ENCODE results near the gene CTU1.
"Not testable (repeated sequence)": the region's sequence is repeated elsewhere in the genome, so short reads cannot be mapped to it uniquely, and the experiment has no call there.

Gene CTU1

GRCh38 chr19:51145916-51146493, 37.8 kb upstream of the CTU1 start:
- H3K27me3 ChIP-seq (ENCODE audit: insufficient read depth, insufficient read length): no peaks in the 10 kb centered on the region
- H3K9ac ChIP-seq (ENCODE audit: insufficient read length, low read depth): no peak overlapping the region
- H3K9me3 ChIP-seq (ENCODE audit: insufficient read depth, low read length): no peaks in the 10 kb centered on the region
- TF ChIP-seq SUZ12 (IDR thresholded peaks at IDR 0.05; ENCODE audit: extremely low read depth, insufficient read depth, insufficient read length): no peak
- TF ChIP-seq ZNF274 (IDR thresholded peaks at IDR 0.05; ENCODE audit: low read depth, low read length): no peak
- TF ChIP-seq YY1 (IDR thresholded peaks at IDR 0.05; ENCODE audit: insufficient read depth, insufficient read length): no peak
- no peak overlapping the region for H3K4me3 ChIP-seq (ENCODE audit: insufficient read length, low read depth)
- DNase-seq (ENCODE audit: low read depth, low spot score): no peak
- no peaks in the 10 kb centered on the region for H3K4me1 ChIP-seq (ENCODE audit: insufficient read depth, insufficient read length)
- H3K36me3 ChIP-seq (ENCODE audit: insufficient read depth, insufficient read length, low read length): no peaks in the 10 kb centered on the region

GRCh38 chr19:51144482-51145045, 36.4 kb upstream of the CTU1 start:
- DNase-seq (ENCODE audit: low read depth, low spot score): no peak
- no peaks in the 10 kb centered on the region for H3K9me3 ChIP-seq (ENCODE audit: insufficient read depth, low read length)
- H3K36me3 ChIP-seq (ENCODE audit: insufficient read depth, insufficient read length, low read length): no peaks in the 10 kb centered on the region
- no peak overlapping the region for H3K9ac ChIP-seq (ENCODE audit: insufficient read length, low read depth)
- no peak overlapping the region for H3K4me3 ChIP-seq (ENCODE audit: insufficient read length, low read depth)
- no peaks in the 10 kb centered on the region for H3K4me1 ChIP-seq (ENCODE audit: insufficient read depth, insufficient read length)
- no peak for TF ChIP-seq SUZ12 (IDR thresholded peaks at IDR 0.05; ENCODE audit: extremely low read depth, insufficient read depth, insufficient read length)
- TF ChIP-seq YY1 (IDR thresholded peaks at IDR 0.05; ENCODE audit: insufficient read depth, insufficient read length): no peak
- TF ChIP-seq ZNF274 (IDR thresholded peaks at IDR 0.05; ENCODE audit: low read depth, low read length): no peak
- no peaks in the 10 kb centered on the region for H3K27me3 ChIP-seq (ENCODE audit: insufficient read depth, insufficient read length)

- H3K27me3 ChIP-seq (ENCODE audit: insufficient read depth, insufficient read length): no peaks in the 10 kb centered on the region
- H3K4me3 ChIP-seq (ENCODE audit: insufficient read length, low read depth): no peak overlapping the region
- H3K4me1 ChIP-seq (ENCODE audit: insufficient read depth, insufficient read length): no peaks in the 10 kb centered on the region
- H3K9me3 ChIP-seq (ENCODE audit: insufficient read depth, low read length): no peaks in the 10 kb centered on the region
- no peak for DNase-seq (ENCODE audit: low read depth, low spot score)
- TF ChIP-seq YY1 (IDR thresholded peaks at IDR 0.05; ENCODE audit: insufficient read depth, insufficient read length): no peak
- no peak for TF ChIP-seq SUZ12 (IDR thresholded peaks at IDR 0.05; ENCODE audit: extremely low read depth, insufficient read depth, insufficient read length)
- TF ChIP-seq ZNF274 (IDR thresholded peaks at IDR 0.05; ENCODE audit: low read depth, low read length): no peak
- no peak overlapping the region for H3K9ac ChIP-seq (ENCODE audit: insufficient read length, low read depth)
- no peaks in the 10 kb centered on the region for H3K36me3 ChIP-seq (ENCODE audit: insufficient read depth, insufficient read length, low read length)
These were observed 35.3 kb upstream of the CTU1 start for GRCh38 chr19:51143486-51143885.

- not testable (repeated sequence) for H3K36me3 ChIP-seq (ENCODE audit: insufficient read depth, insufficient read length, low read length); H3K27me3 ChIP-seq (ENCODE audit: insufficient read depth, insufficient read length)
These were observed 34.7 kb upstream of the CTU1 start for GRCh38 chr19:51142809-51143475.

GRCh38 chr19:51142119-51142518, 33.9 kb upstream of the CTU1 start, which contains the start of gene SIGLEC7:
SIGLEC7 (plus strand) TSS chr19:51142301; CDS start chr19:51142370, 69 bp downstream.
- H3K36me3 ChIP-seq (ENCODE audit: insufficient read depth, insufficient read length, low read length): no peaks in the 10 kb centered on the region
- DNase-seq (ENCODE audit: low read depth, low spot score): no peak

More at GRCh38 chr19:51142809-51143475, 34.7 kb upstream of the CTU1 start:
- not testable (repeated sequence) for H3K4me1 ChIP-seq (ENCODE audit: insufficient read depth, insufficient read length); H3K9ac ChIP-seq (ENCODE audit: insufficient read length, low read depth); H3K4me3 ChIP-seq (ENCODE audit: insufficient read length, low read depth); DNase-seq (ENCODE audit: low read depth, low spot score); H3K9me3 ChIP-seq (ENCODE audit: insufficient read depth, low read length)

GRCh38 chr19:51141181-51141580, 33.0 kb upstream of the CTU1 start:
- no peak overlapping the region for H3K4me3 ChIP-seq (ENCODE audit: insufficient read length, low read depth)
- no peaks in the 10 kb centered on the region for H3K36me3 ChIP-seq (ENCODE audit: insufficient read depth, insufficient read length, low read length)
- no peak for DNase-seq (ENCODE audit: low read depth, low spot score)
- H3K9me3 ChIP-seq (ENCODE audit: insufficient read depth, low read length): no peaks in the 10 kb centered on the region
- H3K27me3 ChIP-seq (ENCODE audit: insufficient read depth, insufficient read length): no peaks in the 10 kb centered on the region
- no peak for TF ChIP-seq YY1 (IDR thresholded peaks at IDR 0.05; ENCODE audit: insufficient read depth, insufficient read length)
- TF ChIP-seq SUZ12 (IDR thresholded peaks at IDR 0.05; ENCODE audit: extremely low read depth, insufficient read depth, insufficient read length): no peak
- TF ChIP-seq ZNF274 (IDR thresholded peaks at IDR 0.05; ENCODE audit: low read depth, low read length): no peak
- no peaks in the 10 kb centered on the region for H3K4me1 ChIP-seq (ENCODE audit: insufficient read depth, insufficient read length)
- no peak overlapping the region for H3K9ac ChIP-seq (ENCODE audit: insufficient read length, low read depth)

More at GRCh38 chr19:51142119-51142518, 33.9 kb upstream of the CTU1 start, which contains the start of gene SIGLEC7:
- H3K4me3 ChIP-seq (ENCODE audit: insufficient read length, low read depth): no peak within 1 kb of the TSS
- no peak for TF ChIP-seq ZNF274 (IDR thresholded peaks at IDR 0.05; ENCODE audit: low read depth, low read length)
- TF ChIP-seq SUZ12 (IDR thresholded peaks at IDR 0.05; ENCODE audit: extremely low read depth, insufficient read depth, insufficient read length): no peak
- no peak for TF ChIP-seq YY1 (IDR thresholded peaks at IDR 0.05; ENCODE audit: insufficient read depth, insufficient read length)
- H3K4me1 ChIP-seq (ENCODE audit: insufficient read depth, insufficient read length): no peaks in the 10 kb centered on the region
- H3K9me3 ChIP-seq (ENCODE audit: insufficient read depth, low read length): no peaks in the 10 kb centered on the region
- H3K27me3 ChIP-seq (ENCODE audit: insufficient read depth, insufficient read length): no peaks in the 10 kb centered on the region
- H3K9ac ChIP-seq (ENCODE audit: insufficient read length, low read depth): no peak within 1 kb of the TSS

- Histone ChIP-seq H3K9me3 (ENCODE audit: insufficient read depth, low read length) (0 out of 2 replicates have a peak, but pooled peaks cover 2% of the 10 kb centered on the region), H3K27me3 (ENCODE audit: insufficient read depth, insufficient read length) (no peaks in the 10 kb centered on the region), H3K4me1 (ENCODE audit: insufficient read depth, insufficient read length) (no peaks in the 10 kb centered on the region), H3K36me3 (ENCODE audit: insufficient read depth, insufficient read length, low read length) (no peaks in the 10 kb centered on the region), H3K9ac (ENCODE audit: insufficient read length, low read depth) (no peak overlapping the region), H3K4me3 (ENCODE audit: insufficient read length, low read depth) (no peak overlapping the region)
- TF ChIP-seq YY1 (IDR thresholded peaks at IDR 0.05; ENCODE audit: insufficient read depth, insufficient read length) (no peak), ZNF274 (IDR thresholded peaks at IDR 0.05; ENCODE audit: low read depth, low read length) (no peak), SUZ12 (IDR thresholded peaks at IDR 0.05; ENCODE audit: extremely low read depth, insufficient read depth, insufficient read length) (no peak)
- DNase-seq (ENCODE audit: low read depth, low spot score): no peak
These were observed 32.2 kb upstream of the CTU1 start for GRCh38 chr19:51140441-51140840.
